ENCODE measurements around the gene DPH1.
A peak's percentile ranks its signal among the peaks of the same experiment; 100 is the strongest.
"Not testable (repeated sequence)": the region's sequence is repeated elsewhere in the genome, so short reads cannot be mapped to it uniquely, and the experiment has no call there.

The DPH1 gene

GRCh38 chr17:2029911-2030778 is at the start of gene DPH1:
TSS of gene DPH1 (plus strand) at chr17:2030153. CDS start at chr17:2030170, 17 bp downstream.
- peak within 1 kb of the TSS; percentile 90 for H3K4me3 ChIP-seq (ENCODE audit: low read depth, low read length)

DNA sequence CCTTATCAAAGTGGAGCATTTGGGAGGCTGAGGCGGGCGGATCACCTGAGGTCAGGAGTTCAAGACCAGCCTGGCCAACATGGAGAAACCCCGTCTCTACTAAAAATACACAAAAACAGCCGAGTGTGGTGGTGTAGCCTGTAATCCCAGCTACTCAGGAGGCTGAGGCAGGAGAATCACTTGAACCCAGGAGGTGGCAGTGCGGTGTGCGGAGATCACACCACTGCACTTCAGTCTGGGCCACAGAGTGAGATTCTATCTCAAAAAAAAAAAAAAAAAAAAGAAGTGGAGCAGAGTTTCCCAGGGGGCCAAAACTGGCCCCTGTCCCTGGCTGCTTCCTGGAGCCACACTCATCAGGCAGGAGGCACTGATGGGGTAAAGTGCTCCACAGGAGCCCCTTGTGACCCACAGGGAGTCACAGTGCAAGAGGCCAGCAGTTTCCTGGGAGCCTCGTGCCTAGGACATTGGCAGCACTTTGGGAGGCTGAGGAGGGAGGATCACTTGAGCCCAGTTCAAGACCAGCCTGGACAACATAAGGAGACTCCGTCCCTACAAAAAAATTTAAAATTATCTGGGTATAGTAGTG is 49.2 kb upstream of the DPH1 start:
- no peak overlapping the region for H3K4me3 ChIP-seq (ENCODE audit: low read depth, low read length)

- H3K4me3 ChIP-seq (ENCODE audit: low read depth, low read length): not testable (repeated sequence)
Observed at GRCh38 chr17:1982793-1983366, 47.1 kb upstream of the DPH1 start.

GRCh38 chr17:1985093-1985492 is 44.9 kb upstream of the DPH1 start:
- no peak overlapping the region for H3K4me3 ChIP-seq (ENCODE audit: low read depth, low read length)

DNA sequence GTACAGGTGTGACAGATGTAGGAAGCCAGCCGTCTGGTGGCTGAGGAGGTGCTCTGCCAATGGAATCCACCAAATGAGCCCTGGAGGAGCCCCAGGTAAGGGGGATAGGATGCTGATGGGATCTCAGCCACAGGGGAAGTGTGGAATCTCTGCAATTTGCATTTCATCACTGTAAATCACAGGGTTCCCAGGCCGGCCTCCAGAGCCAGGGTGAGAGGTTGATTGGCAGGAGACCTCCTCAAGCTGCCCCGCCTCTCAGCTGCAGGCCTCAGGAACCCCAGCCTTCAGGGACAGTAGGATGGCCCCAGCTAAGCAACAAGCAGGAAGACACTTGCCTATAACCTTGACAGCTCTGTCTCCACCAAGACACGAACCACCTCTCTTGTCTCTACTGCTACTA is 44.3 kb upstream of the DPH1 start:
- H3K4me3 ChIP-seq (ENCODE audit: low read depth, low read length): no peak overlapping the region

- no peak overlapping the region for H3K4me3 ChIP-seq (ENCODE audit: low read depth, low read length)
Observed at GRCh38 chr17:1986783-1987451, 43.0 kb upstream of the DPH1 start.

- no peak overlapping the region for H3K4me3 ChIP-seq (ENCODE audit: low read depth, low read length)
Observed at GRCh38 chr17:1989135-1989534, 40.8 kb upstream of the DPH1 start.

DNA sequence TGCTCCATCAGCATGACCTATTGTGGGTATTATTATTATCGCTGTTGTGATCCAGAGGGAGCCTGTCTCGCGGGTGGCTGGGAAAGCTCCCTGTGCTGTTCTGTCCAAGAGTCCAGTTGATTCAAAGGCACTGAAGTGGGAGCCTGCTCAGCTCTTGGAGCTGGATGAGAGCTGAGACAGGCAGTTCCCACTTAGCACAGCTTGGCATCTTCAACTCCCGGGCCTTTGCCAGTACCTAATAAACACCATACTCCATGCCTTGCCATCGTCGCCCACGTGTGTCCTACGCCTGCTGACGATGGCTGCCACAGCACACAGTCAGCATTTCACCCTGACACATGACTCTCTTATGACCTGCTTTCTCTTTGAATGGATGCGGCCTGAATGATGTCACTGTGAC is 37.4 kb upstream of the DPH1 start:
- no peak overlapping the region for H3K4me3 ChIP-seq (ENCODE audit: low read depth, low read length)

GRCh38 chr17:1994707-1995106 is 35.2 kb upstream of the DPH1 start:
- no peak overlapping the region for H3K4me3 ChIP-seq (ENCODE audit: low read depth, low read length)

GRCh38 chr17:1995321-1995892 is 34.5 kb upstream of the DPH1 start:
- no peak overlapping the region for H3K4me3 ChIP-seq (ENCODE audit: low read depth, low read length)

DNA sequence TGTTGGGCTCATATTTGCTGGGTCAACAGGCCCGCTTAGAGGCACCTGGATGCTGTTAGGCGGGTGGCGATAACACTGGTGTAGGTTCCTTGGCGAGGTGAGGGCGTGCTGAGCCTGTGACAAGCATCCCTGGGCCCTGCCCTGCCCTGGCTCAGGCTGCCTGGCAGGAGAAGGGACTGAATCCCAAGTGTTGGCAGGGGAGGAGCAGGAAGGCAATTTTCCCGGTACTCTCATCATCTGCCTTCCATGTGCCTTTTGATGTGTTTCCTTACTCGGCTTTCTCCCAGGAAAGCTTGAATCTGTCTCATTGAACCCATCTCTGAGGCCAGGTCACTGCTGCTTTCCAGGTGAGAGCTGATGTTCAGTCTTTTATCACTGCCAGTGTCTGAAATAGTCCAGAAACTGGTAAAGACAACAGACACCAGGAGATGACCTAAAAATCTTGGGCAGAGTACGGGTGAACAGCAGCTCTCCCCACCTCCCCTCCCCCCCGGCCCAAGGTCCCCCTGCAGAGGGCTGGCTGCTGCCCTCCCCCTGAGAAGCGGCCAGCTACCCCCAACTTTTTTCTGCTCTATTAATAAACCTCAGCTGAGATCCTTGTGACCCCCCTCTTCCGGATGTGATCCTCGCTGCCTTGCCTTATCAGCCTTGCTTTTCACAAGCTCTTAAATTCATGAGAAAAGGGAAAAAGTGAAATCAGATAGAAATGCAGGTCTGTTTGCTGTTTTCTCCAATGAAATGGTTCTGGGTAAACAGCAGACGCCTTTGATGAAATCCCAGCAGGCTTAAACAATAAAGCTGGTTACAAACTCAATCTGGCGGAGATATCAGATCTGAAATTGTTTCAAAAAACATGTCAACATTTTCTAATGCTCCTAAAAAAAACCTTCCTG is 33.8 kb upstream of the DPH1 start:
- H3K4me3 ChIP-seq (ENCODE audit: low read depth, low read length): no peak overlapping the region

DNA sequence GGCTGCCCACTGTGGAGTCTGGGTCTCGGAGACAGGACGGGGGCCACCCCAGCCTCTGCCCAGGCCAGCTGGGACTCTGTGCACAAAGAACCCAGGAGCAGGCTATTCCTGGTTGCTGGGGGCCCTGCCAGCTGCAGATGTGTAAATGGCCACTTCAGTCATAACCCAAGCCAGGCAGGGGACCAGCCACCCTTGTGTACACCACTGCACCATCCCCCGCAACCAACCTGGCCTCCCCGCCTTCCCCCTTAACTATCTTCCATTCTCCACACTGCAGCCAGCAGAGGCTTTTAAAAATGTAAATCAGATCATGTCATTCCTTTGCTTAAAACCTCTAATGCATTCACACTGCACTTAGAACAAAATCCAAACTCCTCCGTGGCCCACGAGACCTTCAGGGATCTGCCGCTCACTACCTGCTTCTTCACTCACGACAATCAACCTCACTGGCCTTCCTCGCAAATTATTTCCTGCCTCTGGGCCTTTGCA is 33.1 kb upstream of the DPH1 start:
- H3K4me3 ChIP-seq (ENCODE audit: low read depth, low read length): no peak overlapping the region

DNA sequence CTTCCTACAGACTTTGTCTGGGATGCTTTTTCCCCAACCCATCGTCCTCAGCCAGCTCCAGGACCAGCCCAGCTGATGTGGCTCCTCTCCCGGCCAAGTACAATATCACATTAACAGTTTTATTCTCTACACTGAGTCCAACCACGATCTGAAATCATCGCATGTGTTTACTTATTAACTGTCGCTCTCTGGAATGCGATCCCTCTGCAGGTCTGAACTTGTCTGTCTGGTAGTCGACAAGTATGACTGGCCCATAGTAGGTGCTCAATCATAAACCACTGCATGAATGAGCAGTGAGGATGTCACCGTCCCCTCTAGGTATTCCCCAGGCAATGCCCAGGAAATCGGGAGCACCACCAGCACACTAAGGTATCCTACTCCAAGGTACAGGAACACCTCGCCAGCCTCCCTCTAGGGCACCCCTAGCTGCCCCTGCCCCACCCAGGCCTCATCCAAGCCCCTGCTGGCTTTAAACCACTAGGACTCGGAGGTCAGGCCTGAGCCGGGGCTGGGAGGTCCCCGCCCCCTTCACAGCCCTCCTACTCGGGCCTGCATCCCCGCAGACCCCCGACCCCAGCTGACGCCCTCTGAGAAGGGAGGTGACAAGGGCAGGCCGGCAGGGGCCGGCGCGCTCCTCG is 32.5 kb upstream of the DPH1 start:
- H3K4me3 ChIP-seq (ENCODE audit: low read depth, low read length): no peak overlapping the region

GRCh38 chr17:1997927-1998742 is 31.8 kb upstream of the DPH1 start:
- H3K4me3 ChIP-seq (ENCODE audit: low read depth, low read length): peak overlapping the region; percentile 27

- no peak overlapping the region for H3K4me3 ChIP-seq (ENCODE audit: low read depth, low read length)
Observed at GRCh38 chr17:1999557-2000251, 30.2 kb upstream of the DPH1 start.

DNA sequence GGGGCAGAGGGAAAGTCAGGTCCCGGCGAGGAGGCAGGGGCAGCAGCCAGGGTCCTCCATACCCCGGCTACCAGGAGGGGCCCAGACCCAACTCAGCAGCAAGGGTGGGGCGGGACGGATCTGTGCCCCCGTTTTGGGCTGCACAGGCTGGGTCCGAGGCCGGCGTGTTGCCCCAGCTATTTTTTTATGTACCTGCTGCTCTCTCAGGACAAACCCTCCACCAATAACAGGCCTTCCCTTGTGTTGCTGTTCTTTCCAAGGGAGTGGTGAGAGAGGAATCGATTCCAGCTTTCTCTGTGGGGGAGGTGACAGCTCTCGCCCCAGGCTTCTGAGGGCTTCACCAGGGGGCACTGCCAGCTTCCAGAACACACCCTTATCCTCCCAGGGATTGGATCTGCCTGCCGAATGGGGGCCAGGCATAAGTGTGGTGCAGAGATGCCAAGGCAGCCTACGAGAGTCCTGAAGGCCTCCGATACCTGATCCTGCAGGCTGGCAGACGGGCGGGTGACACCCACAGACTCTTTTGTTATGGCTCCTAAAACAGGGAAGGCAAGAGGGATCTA is 27.1 kb upstream of the DPH1 start:
- no peak overlapping the region for H3K4me3 ChIP-seq (ENCODE audit: low read depth, low read length)

DNA sequence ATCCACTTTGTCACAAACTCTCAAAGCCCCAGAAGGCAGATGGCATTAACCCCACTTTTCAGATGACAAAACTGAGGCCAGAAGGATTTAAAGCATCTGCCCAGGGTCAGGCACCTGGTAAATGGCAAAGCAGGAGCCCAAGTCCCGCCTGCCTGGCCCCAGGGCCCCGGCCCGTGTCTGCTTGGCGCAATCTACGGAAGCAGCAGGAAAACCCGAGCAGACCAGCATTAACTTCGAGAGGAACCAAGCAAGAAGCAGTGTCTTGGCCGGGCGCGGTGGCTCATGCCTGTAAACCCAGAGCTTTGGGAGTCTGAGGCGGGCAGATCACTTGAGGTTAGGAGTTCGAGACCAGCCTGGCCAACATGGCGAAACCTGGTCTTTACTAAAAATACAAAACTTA is 26.4 kb upstream of the DPH1 start:
- H3K4me3 ChIP-seq (ENCODE audit: low read depth, low read length): no peak overlapping the region

GRCh38 chr17:2004435-2004952 is 25.5 kb upstream of the DPH1 start:
- H3K4me3 ChIP-seq (ENCODE audit: low read depth, low read length): no peak overlapping the region
